ENCODE data around the gene AP5Z1. TPM values are rescaled to one million over a fixed set of nuclear protein-coding genes. Genes with fewer than 3 reads are reported as not detected.

AP5Z1 gene
- total RNA-seq, 2 donors from 2014 or later = 30.9 to 61.7 TPM

DNA sequence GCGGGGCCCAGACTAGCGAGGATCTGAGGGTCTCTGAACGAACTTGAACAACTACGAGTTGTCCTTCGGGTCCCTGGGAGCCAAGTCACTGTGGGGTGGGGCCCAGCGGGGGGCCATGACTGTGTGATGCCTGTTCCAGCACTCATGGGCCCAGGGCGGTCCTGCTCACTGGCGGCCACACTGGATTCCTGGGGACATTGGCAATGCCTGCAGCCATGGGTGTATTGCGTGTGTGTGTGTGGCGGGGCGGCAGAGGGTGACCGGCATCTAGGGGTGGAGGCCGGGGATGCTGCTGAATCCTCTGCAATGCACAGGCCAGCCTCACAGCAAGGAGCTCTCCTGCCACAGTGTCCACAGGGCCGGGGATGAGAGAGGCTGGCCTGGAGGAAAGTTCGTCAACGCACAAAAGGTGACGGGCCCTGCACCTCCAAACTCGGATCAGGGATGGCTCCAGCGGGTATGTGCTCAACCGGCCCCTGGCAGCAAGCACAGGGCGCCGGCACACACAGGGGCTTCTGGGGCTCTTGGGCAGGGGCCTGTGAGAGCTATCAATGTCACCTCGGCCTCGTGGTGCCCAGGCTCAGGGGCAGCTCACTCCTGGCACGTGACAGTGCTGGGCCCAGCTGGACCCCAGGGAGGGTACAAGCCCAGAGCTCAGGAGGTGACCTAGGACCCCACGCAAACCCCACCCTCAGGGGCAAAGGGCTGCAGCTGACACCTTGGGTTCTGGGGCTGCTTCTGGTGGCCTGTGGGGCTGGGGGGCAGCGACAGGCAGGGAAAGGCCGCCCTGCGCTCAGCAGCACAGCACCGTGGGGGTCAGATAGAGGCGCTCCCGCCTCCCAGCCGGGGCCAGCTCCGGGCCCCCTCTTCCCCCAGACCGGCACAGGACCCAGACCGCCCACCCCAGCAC, 58.5 kb downstream of the AP5Z1 start:
- Histone ChIP-seq H3K36me3 (no peaks in the 10 kb centered on the region), H3K9me3 (no peaks in the 10 kb centered on the region), H3K4me3 (no peak overlapping the region), H3K27ac (no peak overlapping the region), H3K4me1 (replicated peaks) (no peaks in the 10 kb centered on the region), H3K27me3 (replicated peaks; ENCODE audit: insufficient read depth) (no peaks in the 10 kb centered on the region)
- 94% methylated on average over 36 of the region's 36 CpGs for WGBS
- no peak for DNase-seq (ENCODE audit: low spot score)
- intact Hi-C loops (cut with DNase I) = loop anchor here (10.0 kb wide), 1 partner anchor 51 kb away; the partner anchor contains the start of gene RADIL
- TF ChIP-seq, protein P1, sequence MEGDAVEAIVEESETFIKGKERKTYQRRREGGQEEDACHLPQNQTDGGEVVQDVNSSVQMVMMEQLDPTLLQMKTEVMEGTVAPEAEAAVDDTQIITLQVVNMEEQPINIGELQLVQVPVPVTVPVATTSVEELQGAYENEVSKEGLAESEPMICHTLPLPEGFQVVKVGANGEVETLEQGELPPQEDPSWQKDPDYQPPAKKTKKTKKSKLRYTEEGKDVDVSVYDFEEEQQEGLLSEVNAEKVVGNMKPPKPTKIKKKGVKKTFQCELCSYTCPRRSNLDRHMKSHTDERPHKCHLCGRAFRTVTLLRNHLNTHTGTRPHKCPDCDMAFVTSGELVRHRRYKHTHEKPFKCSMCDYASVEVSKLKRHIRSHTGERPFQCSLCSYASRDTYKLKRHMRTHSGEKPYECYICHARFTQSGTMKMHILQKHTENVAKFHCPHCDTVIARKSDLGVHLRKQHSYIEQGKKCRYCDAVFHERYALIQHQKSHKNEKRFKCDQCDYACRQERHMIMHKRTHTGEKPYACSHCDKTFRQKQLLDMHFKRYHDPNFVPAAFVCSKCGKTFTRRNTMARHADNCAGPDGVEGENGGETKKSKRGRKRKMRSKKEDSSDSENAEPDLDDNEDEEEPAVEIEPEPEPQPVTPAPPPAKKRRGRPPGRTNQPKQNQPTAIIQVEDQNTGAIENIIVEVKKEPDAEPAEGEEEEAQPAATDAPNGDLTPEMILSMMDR (IDR thresholded peaks at IDR 0.05) = no peak
- TF ChIP-seq POLR2A (IDR thresholded peaks at IDR 0.05) (no peak), POLR2AphosphoS5 (IDR thresholded peaks at IDR 0.05) (no peak)

DNA sequence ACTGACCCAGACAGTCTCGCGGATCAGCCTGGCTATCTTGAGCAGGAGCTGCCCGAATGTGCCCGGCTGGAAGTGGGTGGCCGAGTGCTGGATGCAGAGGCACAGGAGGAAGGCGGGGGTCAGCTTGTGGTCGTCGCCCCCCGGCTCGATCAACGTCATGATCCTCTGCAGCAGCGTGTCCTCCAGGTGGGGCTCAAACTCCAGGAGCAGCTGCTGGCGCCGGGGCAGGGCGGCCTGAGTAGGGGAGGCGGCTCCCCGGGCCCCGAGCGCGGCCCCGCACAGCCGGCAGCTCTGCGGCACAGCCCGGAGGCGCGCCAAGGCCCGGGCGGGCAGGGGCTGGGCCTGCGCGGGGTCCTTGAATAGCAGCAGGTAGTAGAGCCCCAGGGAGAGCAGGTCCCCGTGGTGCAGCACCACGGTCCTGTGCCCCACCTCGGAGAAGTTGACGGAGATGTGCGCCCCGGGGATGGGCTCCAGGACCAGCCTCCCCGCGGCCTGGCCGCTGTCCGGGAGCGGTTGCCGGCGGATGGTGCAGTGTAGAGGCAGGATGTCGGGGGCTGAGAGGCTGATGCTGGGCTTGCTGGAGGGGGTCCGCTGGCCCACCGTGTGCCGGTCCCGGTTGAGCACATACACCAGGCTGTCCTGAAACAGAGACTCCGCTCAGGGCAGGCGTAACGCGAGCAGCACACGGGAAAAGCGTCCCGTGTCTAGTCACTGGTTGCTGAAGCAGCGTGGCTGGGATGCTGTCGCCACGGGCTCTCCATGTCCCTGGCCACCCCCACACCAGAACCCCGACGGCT, 59.4 kb downstream of the AP5Z1 start:
- Histone ChIP-seq H3K4me3 (no peak overlapping the region), H3K9me3 (no peaks in the 10 kb centered on the region), H3K27ac (no peak overlapping the region), H3K27me3 (replicated peaks; ENCODE audit: insufficient read depth) (no peaks in the 10 kb centered on the region), H3K4me1 (replicated peaks) (no peaks in the 10 kb centered on the region), H3K36me3 (no peaks in the 10 kb centered on the region)
- no peak for DNase-seq (ENCODE audit: low spot score)
- intact Hi-C loops (cut with DNase I) = loop anchor here (10.0 kb wide), 1 partner anchor 50 kb away; the partner anchor contains the start of gene RADIL
- WGBS = 94% methylated on average over 51 of the region's 60 CpGs
- TF ChIP-seq POLR2A (IDR thresholded peaks at IDR 0.05) (no peak), POLR2AphosphoS5 (IDR thresholded peaks at IDR 0.05) (no peak)
- TF ChIP-seq, protein P1 (IDR thresholded peaks at IDR 0.05) = no peak

- WGBS = 91% methylated on average over 28 of the region's 28 CpGs
- Histone ChIP-seq H3K4me1 (replicated peaks) (no peaks in the 10 kb centered on the region), H3K9me3 (no peaks in the 10 kb centered on the region), H3K4me3 (no peak overlapping the region), H3K27ac (no peak overlapping the region), H3K36me3 (no peaks in the 10 kb centered on the region), H3K27me3 (replicated peaks; ENCODE audit: insufficient read depth) (no peaks in the 10 kb centered on the region)
- intact Hi-C loops (cut with DNase I) = loop anchor here (10.0 kb wide), 1 partner anchor 49 kb away; the partner anchor contains the start of gene RADIL
- TF ChIP-seq POLR2A (IDR thresholded peaks at IDR 0.05) (no peak), POLR2AphosphoS5 (IDR thresholded peaks at IDR 0.05) (no peak)
- TF ChIP-seq, protein P1 (IDR thresholded peaks at IDR 0.05) = no peak
- no peak for DNase-seq (ENCODE audit: low spot score)
Observed at GRCh38 chr7:4835398-4836205, 60.2 kb downstream of the AP5Z1 start.

- Histone ChIP-seq H3K4me1 (replicated peaks) (no peaks in the 10 kb centered on the region), H3K27me3 (replicated peaks; ENCODE audit: insufficient read depth) (no peaks in the 10 kb centered on the region), H3K4me3 (no peak overlapping the region), H3K36me3 (no peaks in the 10 kb centered on the region), H3K9me3 (no peaks in the 10 kb centered on the region), H3K27ac (no peak overlapping the region)
- intact Hi-C loops (cut with DNase I) = loop anchor here (10.0 kb wide), 1 partner anchor 49 kb away; the partner anchor contains the start of gene RADIL
- TF ChIP-seq POLR2A (IDR thresholded peaks at IDR 0.05) (no peak), POLR2AphosphoS5 (IDR thresholded peaks at IDR 0.05) (no peak)
- TF ChIP-seq, protein P1 (IDR thresholded peaks at IDR 0.05) = no peak
- DNase-seq (ENCODE audit: low spot score) = no peak
- 98% methylated on average over 30 of the region's 30 CpGs for WGBS
Observed at GRCh38 chr7:4836206-4836661, 60.8 kb downstream of the AP5Z1 start.

Measured in prostate gland (tissue), 2 donors.